GM12892 (cell line): ENCODE measurements around the gene ERCC2.
"Not testable (repeated sequence)": the region's sequence is repeated elsewhere in the genome, so short reads cannot be mapped to it uniquely, and the experiment has no call there.

ENCODE experiments used
- POLR2A ChIP-seq: IDR thresholded peaks from 2 replicates; pipeline ENCODE4 v1.6.1; 2011; ENCODE audit warnings: low read depth, low read length, control low read depth
- POLR2AphosphoS5 ChIP-seq: IDR thresholded peaks from 2 replicates; pipeline ENCODE4 v1.6.1; 2011; ENCODE audit warnings: low read depth, low read length, control low read depth
- TAF1 ChIP-seq: IDR thresholded peaks from 2 replicates; pipeline ENCODE4 v1.6.1; 2011; ENCODE audit warnings: low read depth, mild to moderate bottlenecking, control low read depth, low read length, borderline replicate concordance

- TF ChIP-seq POLR2A, POLR2AphosphoS5, TAF1: not testable (repeated sequence)
Observed at GRCh38 chr19:45407585-45407984, 37.2 kb upstream of the ERCC2 start.
